ENCODE results near the gene SH3RF1. TPM values are rescaled to one million over a fixed set of nuclear protein-coding genes. Genes with fewer than 3 reads are reported as not detected.

SH3RF1 gene
- total RNA-seq, 1 experiment from 2014 or later: 11.5 TPM

DNA sequence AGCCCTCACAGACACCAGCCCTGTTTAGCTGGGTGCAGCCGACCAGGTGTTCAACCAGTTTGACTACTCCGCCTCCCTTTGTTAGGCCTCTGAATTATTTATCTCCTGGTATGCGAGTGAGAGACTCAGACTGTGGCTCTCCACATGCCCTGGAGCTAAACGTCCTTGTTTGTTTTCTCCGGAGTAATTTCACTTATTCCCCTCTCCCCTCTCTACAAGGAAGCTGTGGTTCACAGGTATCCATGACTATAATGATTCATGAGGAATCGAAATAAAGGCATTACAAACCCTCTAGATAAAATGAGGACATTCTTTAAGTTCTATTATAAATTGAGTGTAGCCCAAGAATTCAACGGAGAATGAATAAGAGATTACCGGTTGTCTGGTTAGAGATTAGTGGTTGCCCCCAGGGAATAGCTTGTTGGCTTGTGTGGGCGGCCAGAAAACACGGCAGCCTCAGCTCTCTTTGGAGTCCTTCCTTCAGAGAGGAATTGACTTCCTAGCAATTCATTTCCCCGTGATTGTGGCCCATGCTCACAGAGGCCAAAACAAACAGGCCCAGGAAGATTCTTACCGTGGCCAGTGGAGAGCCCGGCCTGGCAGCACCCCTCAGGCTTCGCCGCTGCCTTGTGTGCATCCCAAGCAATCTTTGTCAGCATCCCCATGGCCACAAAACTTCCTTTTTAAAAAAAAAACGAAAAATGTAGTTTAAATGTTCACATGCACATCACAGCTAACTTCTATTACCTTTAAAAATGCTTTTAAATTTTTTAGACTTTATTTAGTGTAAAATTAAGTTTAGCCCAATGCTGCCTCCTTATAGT is 200.5 kb downstream of the SH3RF1 start:
- BruUV-seq (replicated peaks): no TSS peak
- H3K4me1 ChIP-seq (ENCODE audit: control insufficient read depth, insufficient read depth, low read length): peaks cover 11% of the 10 kb centered on the region
- TF ChIP-seq TCF7L2 (IDR thresholded peaks at IDR 0.05; ENCODE audit: low read depth, low read length) (no peak), POLR2AphosphoS5 (IDR thresholded peaks at IDR 0.05; ENCODE audit: low read depth, low read length) (no peak)
- peak overlapping the region in 1 of 2 experiments; percentile 29; a peak in 2 of 4 replicates for H3K4me3 ChIP-seq (ENCODE audit: low read depth in 2 of 2, low read length in 2 of 2)
- intact Hi-C loops (cut with micrococcal nuclease; ENCODE audit: unreplicated experiment) (no loop called here), in situ Hi-C loops (cut with HindIII; ENCODE audit: low pct_unique_long_range_greater_than_20kb, low sequenced_read_pairs) (no loop called here)
- DNase-seq (ENCODE audit: low read depth, low spot score): no peak
- H3K27ac ChIP-seq (ENCODE audit: low read length): peak overlapping the region; percentile 80
- ChIA-PET POLR2A (interaction anchor here (0.7 kb wide), 1 partner anchor 59 kb away, joined by 4 read pairs; no protein-coding TSS in a partner anchor), CTCF (interaction anchor here (0.5 to 0.6 kb wide), 2 partner anchors 60 to 415 kb away, joined by 4 to 6 read pairs; partner anchors contain the start of gene CBR4)
- no peaks in the 10 kb centered on the region for H3K9me3 ChIP-seq (ENCODE audit: control insufficient read depth, insufficient read depth, low read depth, low read length)
- no peaks in the 10 kb centered on the region for H3K36me3 ChIP-seq (ENCODE audit: control insufficient read depth, insufficient read depth, low read length)
- no peaks in the 10 kb centered on the region for H3K27me3 ChIP-seq (ENCODE audit: control insufficient read depth, insufficient read depth, low read length)
- peak; percentile 91 for ATAC-seq

DNA sequence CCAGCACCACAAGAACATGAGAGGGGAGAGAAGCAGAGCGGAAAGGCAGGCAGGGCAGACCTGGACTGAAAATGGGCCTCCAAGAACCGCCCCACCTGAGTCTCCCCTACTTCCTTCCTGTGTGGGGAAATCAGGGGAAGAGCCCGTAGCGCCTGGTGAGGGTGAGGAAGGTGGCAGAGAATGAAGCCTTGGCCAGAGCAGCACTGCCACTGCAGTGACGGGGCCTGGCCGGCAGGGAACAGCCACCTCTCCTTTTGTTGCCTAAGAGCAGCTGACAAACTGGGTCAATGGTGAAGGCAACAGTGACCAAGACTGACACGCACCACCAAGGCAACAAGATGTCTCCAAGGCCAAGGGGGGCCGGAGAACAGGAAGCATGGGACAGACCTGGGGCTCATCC is 202.3 kb downstream of the SH3RF1 start:
- Histone ChIP-seq H3K4me3 (ENCODE audit: low read depth in 2 of 2, low read length in 2 of 2) (no peak overlapping the region), H3K4me1 (ENCODE audit: control insufficient read depth, insufficient read depth, low read length) (peaks cover 11% of the 10 kb centered on the region), H3K27me3 (ENCODE audit: control insufficient read depth, insufficient read depth, low read length) (no peaks in the 10 kb centered on the region), H3K27ac (ENCODE audit: low read length) (peak overlapping the region; percentile 66), H3K9me3 (ENCODE audit: control insufficient read depth, insufficient read depth, low read depth, low read length) (no peaks in the 10 kb centered on the region), H3K36me3 (ENCODE audit: control insufficient read depth, insufficient read depth, low read length) (no peaks in the 10 kb centered on the region)
- TF ChIP-seq, protein P1, sequence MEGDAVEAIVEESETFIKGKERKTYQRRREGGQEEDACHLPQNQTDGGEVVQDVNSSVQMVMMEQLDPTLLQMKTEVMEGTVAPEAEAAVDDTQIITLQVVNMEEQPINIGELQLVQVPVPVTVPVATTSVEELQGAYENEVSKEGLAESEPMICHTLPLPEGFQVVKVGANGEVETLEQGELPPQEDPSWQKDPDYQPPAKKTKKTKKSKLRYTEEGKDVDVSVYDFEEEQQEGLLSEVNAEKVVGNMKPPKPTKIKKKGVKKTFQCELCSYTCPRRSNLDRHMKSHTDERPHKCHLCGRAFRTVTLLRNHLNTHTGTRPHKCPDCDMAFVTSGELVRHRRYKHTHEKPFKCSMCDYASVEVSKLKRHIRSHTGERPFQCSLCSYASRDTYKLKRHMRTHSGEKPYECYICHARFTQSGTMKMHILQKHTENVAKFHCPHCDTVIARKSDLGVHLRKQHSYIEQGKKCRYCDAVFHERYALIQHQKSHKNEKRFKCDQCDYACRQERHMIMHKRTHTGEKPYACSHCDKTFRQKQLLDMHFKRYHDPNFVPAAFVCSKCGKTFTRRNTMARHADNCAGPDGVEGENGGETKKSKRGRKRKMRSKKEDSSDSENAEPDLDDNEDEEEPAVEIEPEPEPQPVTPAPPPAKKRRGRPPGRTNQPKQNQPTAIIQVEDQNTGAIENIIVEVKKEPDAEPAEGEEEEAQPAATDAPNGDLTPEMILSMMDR (IDR thresholded peaks at IDR 0.05): no peak
- TF ChIP-seq SIN3A (IDR thresholded peaks at IDR 0.05; ENCODE audit: borderline replicate concordance, insufficient read depth, low read depth, low read length): no peak
- no TSS peak for BruUV-seq (replicated peaks)
- DNase-seq (ENCODE audit: low read depth, low spot score) (no peak), ATAC-seq (no peak)
- intact Hi-C loops (cut with micrococcal nuclease; ENCODE audit: unreplicated experiment) (no loop called here), in situ Hi-C loops (cut with HindIII; ENCODE audit: low pct_unique_long_range_greater_than_20kb, low sequenced_read_pairs) (no loop called here)
- ChIA-PET POLR2A (no interaction called here), CTCF (no interaction called here)

DNA sequence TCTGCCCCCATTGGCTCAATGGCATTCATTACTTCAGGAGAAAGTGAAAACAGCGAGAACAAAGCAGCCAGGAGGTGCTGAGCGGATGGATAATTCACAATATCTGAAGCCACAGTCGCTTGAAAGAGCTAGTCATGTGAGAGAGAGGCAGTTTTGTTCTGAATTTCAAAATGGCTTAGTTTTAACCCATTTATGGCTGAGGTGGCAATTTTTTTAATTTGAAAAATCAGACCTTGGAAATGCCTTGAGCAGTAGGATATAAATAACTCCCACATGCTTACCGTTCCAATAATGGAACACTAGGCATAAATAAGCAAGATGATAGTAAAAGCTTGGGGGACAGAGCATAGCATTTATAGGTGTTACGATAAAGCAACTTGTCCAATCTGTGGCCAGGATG is 203.8 kb downstream of the SH3RF1 start:
- no peaks in the 10 kb centered on the region for H3K36me3 ChIP-seq (ENCODE audit: control insufficient read depth, insufficient read depth, low read length)
- in situ Hi-C loops (cut with HindIII; ENCODE audit: low pct_unique_long_range_greater_than_20kb, low sequenced_read_pairs): no loop called here
- ATAC-seq (no peak), DNase-seq (ENCODE audit: low read depth, low spot score) (no peak)
- H3K4me3 ChIP-seq (ENCODE audit: low read depth in 2 of 2, low read length in 2 of 2): no peak overlapping the region
- peaks cover 13% of the 10 kb centered on the region for H3K4me1 ChIP-seq (ENCODE audit: control insufficient read depth, insufficient read depth, low read length)
- no TSS peak for BruUV-seq (replicated peaks)
- POLR2A ChIA-PET: interaction anchor here (0.6 kb wide), 1 partner anchor 365 kb away, joined by 6 read pairs; no protein-coding TSS in a partner anchor
- intact Hi-C loops (cut with micrococcal nuclease; ENCODE audit: unreplicated experiment): no loop called here
- TF ChIP-seq TCF7L2 (IDR thresholded peaks at IDR 0.05; ENCODE audit: low read depth, low read length): no peak
- TF ChIP-seq POLR2AphosphoS5 (IDR thresholded peaks at IDR 0.05; ENCODE audit: low read depth, low read length): no peak
- no peaks in the 10 kb centered on the region for H3K9me3 ChIP-seq (ENCODE audit: control insufficient read depth, insufficient read depth, low read depth, low read length)
- peak overlapping the region; percentile 54; the same call in 1 of the 2 replicates for H3K27ac ChIP-seq (ENCODE audit: low read length)
- no peaks in the 10 kb centered on the region for H3K27me3 ChIP-seq (ENCODE audit: control insufficient read depth, insufficient read depth, low read length)
- CTCF ChIA-PET: no interaction called here

DNA sequence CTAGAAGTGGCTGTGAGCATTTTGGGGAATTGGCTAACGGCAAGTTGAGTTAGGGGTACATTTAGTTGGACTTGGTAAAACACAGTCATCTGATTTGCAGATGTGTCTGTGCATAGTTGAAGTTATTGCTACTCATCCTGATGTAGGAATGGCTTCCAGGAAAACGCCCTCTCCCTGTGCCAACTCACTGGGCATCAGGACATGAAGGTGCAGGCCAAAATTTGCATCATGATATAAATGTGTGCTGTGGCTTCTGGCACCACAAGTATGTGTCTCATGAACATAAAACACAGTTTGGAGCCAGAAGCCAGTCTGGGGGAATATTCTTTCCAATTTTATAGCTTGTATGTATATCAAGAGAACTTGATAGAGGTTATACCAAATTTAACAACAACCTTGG is 206.5 kb downstream of the SH3RF1 start:
- ChIA-PET POLR2A (no interaction called here), CTCF (interaction anchor here (0.6 kb wide), 1 partner anchor 197 kb away, joined by 4 read pairs; no protein-coding TSS in a partner anchor)
- no peak for ATAC-seq

More for the DNA sequence above, 206.5 kb downstream of the SH3RF1 start:
- Histone ChIP-seq H3K9me3 (ENCODE audit: control insufficient read depth, insufficient read depth, low read depth, low read length) (no peaks in the 10 kb centered on the region), H3K27ac (ENCODE audit: low read length) (no peak overlapping the region), H3K4me1 (ENCODE audit: control insufficient read depth, insufficient read depth, low read length) (peaks cover 6% of the 10 kb centered on the region; the same call in 1 of the 2 replicates), H3K36me3 (ENCODE audit: control insufficient read depth, insufficient read depth, low read length) (no peaks in the 10 kb centered on the region), H3K4me3 (ENCODE audit: low read depth in 2 of 2, low read length in 2 of 2) (no peak overlapping the region), H3K27me3 (ENCODE audit: control insufficient read depth, insufficient read depth, low read length) (no peaks in the 10 kb centered on the region)
- DNase-seq (ENCODE audit: low read depth, low spot score): no peak
- intact Hi-C loops (cut with micrococcal nuclease; ENCODE audit: unreplicated experiment): no loop called here
- BruUV-seq (replicated peaks): no TSS peak
- in situ Hi-C loops (cut with HindIII; ENCODE audit: low pct_unique_long_range_greater_than_20kb, low sequenced_read_pairs): no loop called here
- TF ChIP-seq, protein P1 (IDR thresholded peaks at IDR 0.05): no peak
- no peak for TF ChIP-seq SIN3A (IDR thresholded peaks at IDR 0.05; ENCODE audit: borderline replicate concordance, insufficient read depth, low read depth, low read length)
- TF ChIP-seq, protein P2, sequence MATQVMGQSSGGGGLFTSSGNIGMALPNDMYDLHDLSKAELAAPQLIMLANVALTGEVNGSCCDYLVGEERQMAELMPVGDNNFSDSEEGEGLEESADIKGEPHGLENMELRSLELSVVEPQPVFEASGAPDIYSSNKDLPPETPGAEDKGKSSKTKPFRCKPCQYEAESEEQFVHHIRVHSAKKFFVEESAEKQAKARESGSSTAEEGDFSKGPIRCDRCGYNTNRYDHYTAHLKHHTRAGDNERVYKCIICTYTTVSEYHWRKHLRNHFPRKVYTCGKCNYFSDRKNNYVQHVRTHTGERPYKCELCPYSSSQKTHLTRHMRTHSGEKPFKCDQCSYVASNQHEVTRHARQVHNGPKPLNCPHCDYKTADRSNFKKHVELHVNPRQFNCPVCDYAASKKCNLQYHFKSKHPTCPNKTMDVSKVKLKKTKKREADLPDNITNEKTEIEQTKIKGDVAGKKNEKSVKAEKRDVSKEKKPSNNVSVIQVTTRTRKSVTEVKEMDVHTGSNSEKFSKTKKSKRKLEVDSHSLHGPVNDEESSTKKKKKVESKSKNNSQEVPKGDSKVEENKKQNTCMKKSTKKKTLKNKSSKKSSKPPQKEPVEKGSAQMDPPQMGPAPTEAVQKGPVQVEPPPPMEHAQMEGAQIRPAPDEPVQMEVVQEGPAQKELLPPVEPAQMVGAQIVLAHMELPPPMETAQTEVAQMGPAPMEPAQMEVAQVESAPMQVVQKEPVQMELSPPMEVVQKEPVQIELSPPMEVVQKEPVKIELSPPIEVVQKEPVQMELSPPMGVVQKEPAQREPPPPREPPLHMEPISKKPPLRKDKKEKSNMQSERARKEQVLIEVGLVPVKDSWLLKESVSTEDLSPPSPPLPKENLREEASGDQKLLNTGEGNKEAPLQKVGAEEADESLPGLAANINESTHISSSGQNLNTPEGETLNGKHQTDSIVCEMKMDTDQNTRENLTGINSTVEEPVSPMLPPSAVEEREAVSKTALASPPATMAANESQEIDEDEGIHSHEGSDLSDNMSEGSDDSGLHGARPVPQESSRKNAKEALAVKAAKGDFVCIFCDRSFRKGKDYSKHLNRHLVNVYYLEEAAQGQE (IDR thresholded peaks at IDR 0.05; ENCODE audit: insufficient read depth in 1 of 2, low read depth in 2 of 2, low read length in 1 of 2): no peak
- TF ChIP-seq TCF7L2 (IDR thresholded peaks at IDR 0.05; ENCODE audit: low read depth, low read length): no peak
- TF ChIP-seq POLR2AphosphoS5 (IDR thresholded peaks at IDR 0.05; ENCODE audit: low read depth, low read length): no peak
